Measurements from ENCODE around the gene SPATC1L. TPM values are rescaled to one million over a fixed set of nuclear protein-coding genes. Genes with fewer than 3 reads are reported as not detected.
"Not testable (repeated sequence)": the region's sequence is repeated elsewhere in the genome, so short reads cannot be mapped to it uniquely, and the experiment has no call there.

SPATC1L gene
- total RNA-seq, 2 experiments from 2014 or later = 4.7 to 8.3 TPM

DNA sequence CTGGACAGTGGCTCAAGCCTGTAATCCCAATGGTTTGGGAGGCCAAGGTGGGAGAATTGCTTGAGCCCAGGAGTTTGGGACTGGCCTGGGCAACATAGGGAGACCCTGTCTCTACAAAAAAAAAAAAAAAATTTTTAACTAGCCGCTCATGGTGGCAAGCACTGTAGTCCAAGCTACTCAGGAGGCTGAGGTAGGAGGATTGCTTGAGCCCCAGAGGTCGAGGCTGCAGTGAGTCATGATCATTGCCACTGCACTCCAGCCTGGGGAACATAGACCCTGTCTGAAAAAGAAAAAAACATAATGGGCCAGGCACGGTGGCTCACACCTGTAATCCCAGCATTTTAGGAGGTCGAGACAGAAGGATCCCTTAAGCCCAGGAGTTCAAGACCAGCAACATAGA, 5.3 kb downstream of the SPATC1L start:
- H3K36me3 ChIP-seq (ENCODE audit: insufficient read depth, low read length) = no peaks in the 10 kb centered on the region
- POLR2A ChIA-PET = no interaction called here
- TF ChIP-seq CTCF (conservative IDR thresholded peaks at IDR 0.05; ENCODE audit: low read length) = no peak
- TF ChIP-seq EZH2phosphoT487 (IDR thresholded peaks at IDR 0.05; ENCODE audit: borderline replicate concordance, low read depth, low read length) = no peak
- H3K27ac ChIP-seq (ENCODE audit: low read depth, low read length, poor library complexity, severe bottlenecking) = no peak overlapping the region
- no peaks in the 10 kb centered on the region for H3K79me2 ChIP-seq (ENCODE audit: insufficient read depth, low read depth, low read length)
- peaks cover 7% of the 10 kb centered on the region for H3K4me1 ChIP-seq (ENCODE audit: insufficient read depth, low read length, poor library complexity, severe bottlenecking)
- no peaks in the 10 kb centered on the region for H4K20me1 ChIP-seq (ENCODE audit: insufficient read depth, low read length)
- H3K4me3 ChIP-seq (ENCODE audit: low read depth, low read length, poor library complexity, severe bottlenecking) = no peak overlapping the region
- CTCF ChIA-PET (ENCODE audit: unreplicated experiment) = no interaction called here
- no peak overlapping the region for H2AFZ ChIP-seq (ENCODE audit: low read length)
- DNase-seq (ENCODE audit: low spot score) = no peak
- BruUV-seq (replicated peaks) = no TSS peak
- intact Hi-C loops (cut with micrococcal nuclease; ENCODE audit: unreplicated experiment) = no loop called here
- H3K4me2 ChIP-seq (ENCODE audit: low read length) = no peak overlapping the region
- H3K9me3 ChIP-seq (ENCODE audit: low read length) = no peaks in the 10 kb centered on the region
- H3K9me2 ChIP-seq (ENCODE audit: insufficient read depth, low read length) = no peaks in the 10 kb centered on the region

GRCh38 chr21:46176443-46177129, 7.7 kb downstream of the SPATC1L start:
- DNase-seq (ENCODE audit: low spot score); intact Hi-C loops (cut with micrococcal nuclease; ENCODE audit: unreplicated experiment); H2AFZ ChIP-seq (ENCODE audit: low read length); H3K4me2 ChIP-seq (ENCODE audit: low read length); BruUV-seq (replicated peaks); H3K9me3 ChIP-seq (ENCODE audit: low read length); H3K9me2 ChIP-seq (ENCODE audit: insufficient read depth, low read length); H3K27ac ChIP-seq (ENCODE audit: low read depth, low read length, poor library complexity, severe bottlenecking); H3K4me3 ChIP-seq (ENCODE audit: low read depth, low read length, poor library complexity, severe bottlenecking); H3K79me2 ChIP-seq (ENCODE audit: insufficient read depth, low read depth, low read length); POLR2A ChIA-PET; H3K36me3 ChIP-seq (ENCODE audit: insufficient read depth, low read length); CTCF ChIA-PET (ENCODE audit: unreplicated experiment); H4K20me1 ChIP-seq (ENCODE audit: insufficient read depth, low read length): not testable (repeated sequence)
- peaks cover 15% of the 10 kb centered on the region for H3K4me1 ChIP-seq (ENCODE audit: insufficient read depth, low read length, poor library complexity, severe bottlenecking)

GRCh38 chr21:46173573-46173972, 10.7 kb downstream of the SPATC1L start:
- Histone ChIP-seq H3K79me2 (ENCODE audit: insufficient read depth, low read depth, low read length) (no peaks in the 10 kb centered on the region), H3K36me3 (ENCODE audit: insufficient read depth, low read length) (no peaks in the 10 kb centered on the region), H2AFZ (ENCODE audit: low read length) (no peak overlapping the region), H4K20me1 (ENCODE audit: insufficient read depth, low read length) (no peaks in the 10 kb centered on the region), H3K4me2 (ENCODE audit: low read length) (no peak overlapping the region), H3K9me3 (ENCODE audit: low read length) (no peaks in the 10 kb centered on the region), H3K27ac (ENCODE audit: low read depth, low read length, poor library complexity, severe bottlenecking) (no peak overlapping the region), H3K4me3 (ENCODE audit: low read depth, low read length, poor library complexity, severe bottlenecking) (no peak overlapping the region), H3K4me1 (ENCODE audit: insufficient read depth, low read length, poor library complexity, severe bottlenecking) (peaks cover 9% of the 10 kb centered on the region), H3K9me2 (ENCODE audit: insufficient read depth, low read length) (no peaks in the 10 kb centered on the region)
- ChIA-PET CTCF (ENCODE audit: unreplicated experiment) (no interaction called here), POLR2A (no interaction called here)
- DNase-seq (ENCODE audit: low spot score) = no peak
- no peak for TF ChIP-seq CTCF (conservative IDR thresholded peaks at IDR 0.05; ENCODE audit: low read length)
- intact Hi-C loops (cut with micrococcal nuclease; ENCODE audit: unreplicated experiment) = no loop called here
- BruUV-seq (replicated peaks) = no TSS peak

Data from OCI-LY7 (cell line).